HFFc6 (cell line): ENCODE results near the gene PTCRA. TPM values are rescaled to one million over a fixed set of nuclear protein-coding genes. Genes with fewer than 3 reads are reported as not detected.

ENCODE experiments used
- DNase-seq: peaks from one replicate; pipeline ENCODE4 v3.0.0-alpha.2; 2018
- H3K27ac Mint-ChIP-seq: 2 replicates; pipeline ENCODE4 v1.8.0; 2020; ENCODE audit warnings: mild to moderate bottlenecking, mixed read lengths
- H3K27me3 Mint-ChIP-seq: 2 replicates; pipeline ENCODE4 v1.8.0; 2021; ENCODE audit warnings: mild to moderate bottlenecking, moderate library complexity, mixed read lengths; ENCODE audit not compliant: insufficient read depth
- H3K36me3 Mint-ChIP-seq: 2 replicates; pipeline ENCODE4 v1.8.0; 2021; ENCODE audit warnings: low read depth, mixed read lengths
- H3K4me1 Mint-ChIP-seq: 2 replicates; pipeline ENCODE4 v1.8.0; 2020; ENCODE audit warnings: low read depth, mixed read lengths
- H3K4me3 Mint-ChIP-seq: 2 replicates; pipeline ENCODE4 v1.8.0; 2020; ENCODE audit warnings: mild to moderate bottlenecking, moderate library complexity, mixed read lengths
- H3K9me3 Mint-ChIP-seq: 2 replicates; pipeline ENCODE4 v1.8.0; 2020; ENCODE audit warnings: mild to moderate bottlenecking, mixed read lengths
- total RNA-seq, 6 experiments: library from RNA; stranded (reverse); fragmentation: NEBNext Ultra II Directional; extraction: Animal tissue kit (Norgen Biotek cat#: 25700); gene quantifications; 2 replicates in 1 of 6; 3 replicates in 5 of 6; pipeline ENCODE4 v1.2.3, GENCODE V29; 2021
- TF ChIP-seq, protein P1 (sequence below): fragments of 200-600 bp; sonication (generic); IDR thresholded peaks from 2 replicates; pipeline ENCODE4 v1.5.0; 2021; ENCODE audit warnings: antibody characterized with exemption, mild to moderate bottlenecking

The PTCRA gene
- total RNA-seq, 6 experiments from 2014 or later = not detected

DNA sequence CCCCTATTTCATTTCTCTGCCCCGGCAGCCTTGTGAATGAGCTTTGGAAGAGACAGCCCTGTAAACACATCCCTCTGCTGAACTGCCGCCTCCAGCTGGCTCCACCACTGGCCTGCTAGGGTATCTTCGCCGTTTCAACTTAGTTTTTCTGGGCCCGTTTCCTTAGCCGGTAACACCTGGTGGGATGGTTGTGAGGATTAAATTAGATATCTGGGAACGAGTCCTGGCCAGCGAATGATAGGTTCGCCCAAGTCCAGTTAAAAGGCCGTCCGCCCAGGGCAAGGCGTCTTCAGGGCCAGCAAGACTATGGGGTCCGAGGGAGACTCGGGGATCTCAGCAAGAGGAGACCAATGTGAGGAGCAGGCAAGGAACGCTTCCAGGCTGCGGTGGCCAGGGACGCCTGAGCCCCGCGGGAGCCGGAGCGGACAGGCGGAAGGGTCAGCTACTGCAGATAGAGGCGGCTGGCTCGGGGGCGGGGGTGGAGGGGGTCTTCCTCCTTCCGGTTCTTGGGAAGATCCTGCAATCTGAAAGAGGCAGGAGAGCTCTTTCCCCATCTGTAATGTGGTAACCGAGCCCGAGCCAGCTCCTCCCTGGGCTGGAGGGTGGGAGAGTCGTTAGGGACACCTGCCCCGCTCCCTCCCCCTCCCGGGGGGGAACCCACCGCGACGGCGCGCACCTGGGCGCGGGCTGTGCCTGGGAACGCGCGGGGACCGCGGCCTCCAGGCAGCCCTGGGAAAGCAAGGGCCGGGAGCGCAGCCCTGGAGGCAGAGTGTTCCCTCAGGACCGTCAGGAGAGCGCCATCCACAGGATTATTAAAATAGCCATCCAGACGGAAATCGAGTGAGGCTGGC, 4.5 kb upstream of the PTCRA start:
- DNase-seq = no peak
- no peaks in the 10 kb centered on the region for H3K9me3 Mint-ChIP-seq
- H3K4me3 Mint-ChIP-seq = peak overlapping the region; percentile 13; the same call in 1 of the 2 replicates
- H3K27me3 Mint-ChIP-seq = no peaks in the 10 kb centered on the region; the same call in 1 of the 2 replicates
- peaks cover 11% of the 10 kb centered on the region for H3K4me1 Mint-ChIP-seq
- TF ChIP-seq, protein P1, sequence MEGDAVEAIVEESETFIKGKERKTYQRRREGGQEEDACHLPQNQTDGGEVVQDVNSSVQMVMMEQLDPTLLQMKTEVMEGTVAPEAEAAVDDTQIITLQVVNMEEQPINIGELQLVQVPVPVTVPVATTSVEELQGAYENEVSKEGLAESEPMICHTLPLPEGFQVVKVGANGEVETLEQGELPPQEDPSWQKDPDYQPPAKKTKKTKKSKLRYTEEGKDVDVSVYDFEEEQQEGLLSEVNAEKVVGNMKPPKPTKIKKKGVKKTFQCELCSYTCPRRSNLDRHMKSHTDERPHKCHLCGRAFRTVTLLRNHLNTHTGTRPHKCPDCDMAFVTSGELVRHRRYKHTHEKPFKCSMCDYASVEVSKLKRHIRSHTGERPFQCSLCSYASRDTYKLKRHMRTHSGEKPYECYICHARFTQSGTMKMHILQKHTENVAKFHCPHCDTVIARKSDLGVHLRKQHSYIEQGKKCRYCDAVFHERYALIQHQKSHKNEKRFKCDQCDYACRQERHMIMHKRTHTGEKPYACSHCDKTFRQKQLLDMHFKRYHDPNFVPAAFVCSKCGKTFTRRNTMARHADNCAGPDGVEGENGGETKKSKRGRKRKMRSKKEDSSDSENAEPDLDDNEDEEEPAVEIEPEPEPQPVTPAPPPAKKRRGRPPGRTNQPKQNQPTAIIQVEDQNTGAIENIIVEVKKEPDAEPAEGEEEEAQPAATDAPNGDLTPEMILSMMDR = peak; percentile 29; the same call in 1 of the 2 replicates
- no peaks in the 10 kb centered on the region for H3K36me3 Mint-ChIP-seq
- H3K27ac Mint-ChIP-seq = no peak overlapping the region

DNA sequence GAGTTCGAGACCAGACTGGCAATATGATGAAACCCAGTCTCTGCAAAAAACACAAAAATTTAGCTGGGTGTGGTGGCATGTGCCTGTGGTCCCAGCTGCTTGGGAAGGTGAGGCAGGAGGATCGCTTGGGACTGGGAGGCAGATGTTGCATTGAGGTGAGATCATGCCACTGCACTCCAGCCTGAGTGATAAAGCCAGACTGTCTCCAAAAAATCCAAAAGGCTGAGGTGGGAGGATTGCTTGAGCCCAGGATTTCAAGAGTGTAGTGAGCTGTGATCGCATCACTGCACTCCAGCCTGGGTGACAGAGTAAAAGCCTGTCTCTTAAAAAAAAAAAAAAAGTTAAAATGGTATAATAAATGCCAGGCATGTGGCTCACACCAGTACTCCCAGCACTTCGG, 1.3 kb upstream of the PTCRA start:
- DNase-seq = peak; percentile 18
- Mint-ChIP-seq H3K4me1 (peaks cover 11% of the 10 kb centered on the region), H3K27me3 (no peaks in the 10 kb centered on the region; the same call in 1 of the 2 replicates), H3K36me3 (no peaks in the 10 kb centered on the region), H3K27ac (no peak overlapping the region), H3K4me3 (no peak overlapping the region), H3K9me3 (no peaks in the 10 kb centered on the region)
- TF ChIP-seq, protein P1 = no peak

DNA sequence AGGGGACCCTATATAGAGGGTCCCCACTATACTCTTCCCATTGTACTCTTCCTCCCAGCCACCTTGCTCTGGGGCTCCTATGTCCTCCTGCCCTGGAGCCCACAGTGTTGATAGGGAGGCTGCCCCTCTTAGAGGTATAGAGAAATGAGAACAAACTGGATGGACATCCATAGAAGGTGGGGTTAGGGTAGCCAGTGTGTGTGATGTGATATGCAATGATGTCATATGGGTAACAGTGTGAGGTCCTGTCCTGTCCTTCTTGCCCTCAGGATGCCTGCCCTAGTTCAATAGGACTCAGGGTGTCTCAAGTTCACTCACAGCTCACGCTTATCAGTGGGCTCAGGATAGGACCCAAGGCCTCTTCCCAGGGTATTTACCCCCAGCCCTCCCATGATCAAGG, 435 bp downstream of the PTCRA start:
- no peaks in the 10 kb centered on the region for H3K9me3 Mint-ChIP-seq
- H3K27ac Mint-ChIP-seq = no peak overlapping the region
- TF ChIP-seq, protein P1 = no peak
- no peaks in the 10 kb centered on the region for H3K36me3 Mint-ChIP-seq
- DNase-seq = no peak
- no peak overlapping the region for H3K4me3 Mint-ChIP-seq
- peaks cover 8% of the 10 kb centered on the region for H3K4me1 Mint-ChIP-seq
- no peaks in the 10 kb centered on the region for H3K27me3 Mint-ChIP-seq

DNA sequence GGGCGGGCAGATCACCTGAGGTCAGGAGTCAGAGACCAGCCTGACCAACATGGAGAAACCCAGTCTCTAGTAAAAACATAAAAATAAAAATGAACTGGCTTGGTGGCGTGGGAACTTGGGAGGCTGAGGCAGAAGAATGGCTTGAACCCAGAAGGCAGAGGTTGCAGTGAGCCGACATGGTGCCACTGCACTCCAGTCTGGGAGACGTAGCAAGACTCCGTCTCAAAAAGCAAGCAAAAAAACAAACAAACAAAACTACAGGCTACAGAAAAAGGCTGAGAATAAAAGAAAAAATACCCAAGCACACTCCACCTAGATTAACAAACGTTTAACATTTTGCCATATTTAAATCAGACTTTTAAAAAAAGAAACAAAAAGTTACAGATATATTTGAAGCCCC, 5.9 kb downstream of the PTCRA start:
- Mint-ChIP-seq H3K27ac (no peak overlapping the region), H3K27me3 (peaks cover 1% of the 10 kb centered on the region; the same call in 1 of the 2 replicates), H3K4me3 (no peak overlapping the region), H3K36me3 (no peaks in the 10 kb centered on the region), H3K9me3 (no peaks in the 10 kb centered on the region), H3K4me1 (peaks cover 8% of the 10 kb centered on the region)
- DNase-seq = no peak
- TF ChIP-seq, protein P1 = no peak

DNA sequence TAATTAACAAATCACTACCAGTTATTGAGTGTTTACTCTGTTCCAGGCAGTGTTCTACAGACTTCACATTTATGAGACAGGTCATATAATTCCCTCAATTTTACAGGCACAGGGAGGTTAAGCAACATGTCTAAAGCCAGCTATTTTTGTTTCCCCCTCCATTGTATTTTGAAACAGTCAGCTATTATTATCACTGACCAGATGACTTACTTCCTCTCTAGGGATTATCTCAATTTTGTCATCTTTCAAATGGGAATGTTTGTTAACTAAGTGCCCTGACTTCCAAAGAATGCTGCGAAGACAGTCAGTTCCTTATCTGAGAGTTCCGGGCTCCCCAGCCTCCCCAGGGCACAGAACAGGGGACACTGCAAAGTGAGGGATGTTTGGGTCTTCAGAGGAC, 7.8 kb downstream of the PTCRA start:
- peaks cover 1% of the 10 kb centered on the region; the same call in 1 of the 2 replicates for H3K27me3 Mint-ChIP-seq
- H3K9me3 Mint-ChIP-seq = no peaks in the 10 kb centered on the region
- H3K36me3 Mint-ChIP-seq = no peaks in the 10 kb centered on the region
- no peak overlapping the region for H3K4me3 Mint-ChIP-seq
- TF ChIP-seq, protein P1 = no peak
- DNase-seq = no peak
- H3K4me1 Mint-ChIP-seq = peaks cover 14% of the 10 kb centered on the region
- no peak overlapping the region for H3K27ac Mint-ChIP-seq
